GM12892 (cell line): ENCODE results near the gene PERM1.
A peak's percentile ranks its signal among the peaks of the same experiment; 100 is the strongest.
"Not testable (repeated sequence)": the region's sequence is repeated elsewhere in the genome, so short reads cannot be mapped to it uniquely, and the experiment has no call there.

Source experiments
- DNase-seq: peaks from one replicate; pipeline ENCODE4 v3.0.0; 2011; ENCODE audit not compliant: insufficient read length
- FAIRE-seq: peaks from 2 replicates; lab custom pipeline; 2011; peaks lifted over from hg19 to GRCh38; lab: Jason Lieb, UNC
- POLR2A ChIP-seq: IDR thresholded peaks from 2 replicates; pipeline ENCODE4 v1.6.1; 2011; ENCODE audit warnings: low read depth, low read length, control low read depth
- POLR2AphosphoS5 ChIP-seq: IDR thresholded peaks from 2 replicates; pipeline ENCODE4 v1.6.1; 2011; ENCODE audit warnings: low read depth, low read length, control low read depth
- TAF1 ChIP-seq: IDR thresholded peaks from 2 replicates; pipeline ENCODE4 v1.6.1; 2011; ENCODE audit warnings: low read depth, mild to moderate bottlenecking, control low read depth, low read length, borderline replicate concordance

PERM1 gene

DNA sequence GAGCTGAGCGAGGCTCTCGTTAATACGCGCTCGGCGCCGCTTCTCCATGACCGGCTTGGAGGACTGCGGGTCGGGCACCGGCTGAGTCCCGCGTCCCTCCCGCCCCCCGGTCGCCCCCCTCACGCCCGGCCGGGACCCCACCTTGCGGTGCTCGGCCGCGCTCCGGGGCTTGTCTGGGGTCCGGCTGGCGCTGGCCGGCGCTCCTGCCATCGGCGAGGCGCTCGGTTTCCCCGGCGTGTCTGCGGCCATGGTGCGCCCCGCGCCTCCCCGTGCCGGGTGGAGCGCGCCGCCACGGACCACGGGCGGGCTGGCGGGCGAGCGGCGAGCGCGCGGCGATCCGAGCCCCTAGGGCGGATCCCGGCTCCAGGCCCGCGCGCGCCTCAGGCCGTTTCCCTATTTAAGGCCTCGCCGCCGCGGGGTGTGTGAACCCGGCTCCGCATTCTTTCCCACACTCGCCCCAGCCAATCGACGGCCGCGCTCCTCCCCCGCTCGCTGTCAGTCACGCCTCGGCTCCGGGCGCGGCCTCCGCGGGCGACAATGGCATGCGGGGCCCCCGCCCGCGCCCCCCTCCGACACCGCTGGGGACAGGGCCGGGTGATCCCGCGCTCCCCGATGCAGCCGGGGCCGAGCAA lies 17.9 kb upstream of the PERM1 start, which contains the start of gene HES4:
Gene HES4 (minus strand): TSS at position 373 of the 632 bp plus-strand sequence. CDS start 124 bp downstream, at position 249.
- DNase-seq (no peak), FAIRE-seq (no peak)

DNA sequence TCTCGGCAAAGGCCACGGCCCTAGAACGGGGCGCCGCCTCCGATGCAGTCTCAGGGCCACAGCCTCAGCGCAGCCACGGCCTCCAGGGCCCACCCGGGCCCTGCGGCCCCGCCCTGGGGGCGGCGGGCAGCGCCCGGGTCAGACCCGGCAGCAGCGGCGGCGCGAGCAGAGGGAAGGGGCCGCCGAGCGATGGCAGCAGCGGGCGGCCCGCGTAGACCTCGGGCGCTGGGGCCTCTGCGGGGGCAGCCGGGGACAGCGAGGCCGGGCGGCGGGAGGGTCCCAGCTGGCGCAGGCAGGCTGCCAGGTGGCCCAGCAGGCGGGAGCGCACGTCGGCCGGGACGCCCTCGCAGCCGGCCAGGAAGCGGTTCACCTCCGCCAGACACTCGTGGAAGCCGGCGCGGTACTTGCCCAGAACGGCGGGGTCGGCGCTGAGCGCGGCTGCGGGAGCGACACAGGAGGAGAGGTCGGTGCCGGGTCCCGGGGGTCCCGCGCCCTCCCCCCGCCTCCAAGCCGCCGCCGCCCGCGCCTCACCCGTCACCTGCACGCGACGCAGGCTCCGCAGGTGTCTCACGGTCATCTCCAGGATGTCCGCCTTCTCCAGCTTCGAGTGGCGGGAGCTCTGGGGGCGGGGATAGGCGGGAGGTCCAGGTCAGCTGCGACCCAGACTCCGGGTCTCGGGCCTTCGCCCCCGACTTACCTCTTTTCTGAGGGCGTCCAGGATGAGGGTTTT lies 17.3 kb upstream of the PERM1 start:
- TF ChIP-seq POLR2AphosphoS5 (no peak), TAF1 (no peak)
- DNase-seq (no peak), FAIRE-seq (no peak)

More for the DNA sequence above, 17.9 kb upstream of the PERM1 start, which contains the start of gene HES4:
- TF ChIP-seq POLR2AphosphoS5 (no peak), TAF1 (no peak), POLR2A (no peak)

DNA sequence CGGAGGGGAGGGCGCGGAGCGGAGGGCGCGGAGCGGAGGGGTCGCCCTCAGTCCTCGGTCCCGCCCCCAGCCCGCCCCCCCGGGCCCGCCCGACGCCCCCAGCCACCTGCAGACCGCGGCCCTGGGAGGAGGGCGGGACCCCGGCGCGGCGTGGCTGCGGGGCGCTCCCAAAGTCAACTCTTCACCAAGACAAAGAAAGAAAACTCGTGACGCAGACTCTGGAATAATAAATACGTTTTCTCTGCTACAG lies 16.8 kb upstream of the PERM1 start:
- FAIRE-seq (no peak), DNase-seq (no peak)
- no peak for TF ChIP-seq TAF1
- no peak for TF ChIP-seq POLR2A
- TF ChIP-seq POLR2AphosphoS5 = no peak

DNA sequence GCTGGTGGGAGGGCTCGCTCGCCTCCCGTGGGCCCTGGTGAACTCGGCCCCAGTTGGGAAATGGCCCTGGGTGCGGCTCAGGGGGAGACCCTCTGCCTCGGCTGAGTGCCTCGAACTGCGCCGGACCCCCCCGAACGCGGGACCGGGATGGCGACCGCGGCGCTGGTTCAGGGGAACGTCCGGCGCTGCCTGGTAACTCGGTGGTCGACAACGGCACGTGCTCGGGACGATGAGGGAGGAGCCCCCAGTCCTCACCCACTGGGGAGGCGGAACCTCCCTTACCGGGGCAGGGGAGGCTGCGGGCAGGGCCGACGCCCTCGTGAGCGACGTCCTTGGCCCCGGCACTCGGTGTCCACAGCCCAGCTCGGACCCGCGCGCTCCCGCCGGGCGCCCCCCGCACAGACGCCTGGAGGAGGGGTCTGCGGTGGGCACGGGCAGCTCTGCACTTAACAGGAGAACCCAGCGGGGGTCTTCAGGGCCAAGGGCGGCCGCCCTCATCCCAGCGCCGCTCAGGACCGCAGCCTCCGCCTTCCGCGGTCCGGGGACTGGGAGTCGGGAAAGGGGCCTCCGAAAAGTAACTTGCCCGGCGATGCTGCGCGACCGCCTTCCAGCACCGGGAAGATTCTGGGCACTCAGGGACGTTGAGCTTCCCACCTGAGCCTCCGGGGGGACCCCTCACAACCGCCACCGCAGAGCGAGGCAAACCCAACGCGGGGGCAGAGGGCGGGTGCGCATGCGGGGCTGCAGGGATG lies 16.3 kb upstream of the PERM1 start:
- FAIRE-seq (no peak), DNase-seq (no peak)
- TF ChIP-seq POLR2AphosphoS5 = no peak
- no peak for TF ChIP-seq POLR2A
- no peak for TF ChIP-seq TAF1

DNA sequence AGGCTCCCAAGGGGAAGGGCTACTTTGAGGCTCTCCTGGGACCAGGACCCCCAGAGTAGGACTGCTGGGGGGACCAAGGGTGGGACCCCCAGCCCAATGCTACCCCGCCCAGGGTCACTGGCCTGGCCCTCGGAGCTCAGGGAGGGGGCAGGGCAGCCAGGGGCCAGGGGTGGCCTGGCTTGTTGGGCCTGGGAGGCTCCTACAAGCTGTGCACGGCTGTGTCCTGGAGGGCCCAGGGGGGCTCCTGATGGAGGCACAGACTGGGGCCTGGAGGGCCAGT lies 15.8 kb upstream of the PERM1 start:
- no peak for TF ChIP-seq TAF1
- TF ChIP-seq POLR2AphosphoS5 = no peak
- TF ChIP-seq POLR2A = no peak
- FAIRE-seq (no peak), DNase-seq (no peak)

DNA sequence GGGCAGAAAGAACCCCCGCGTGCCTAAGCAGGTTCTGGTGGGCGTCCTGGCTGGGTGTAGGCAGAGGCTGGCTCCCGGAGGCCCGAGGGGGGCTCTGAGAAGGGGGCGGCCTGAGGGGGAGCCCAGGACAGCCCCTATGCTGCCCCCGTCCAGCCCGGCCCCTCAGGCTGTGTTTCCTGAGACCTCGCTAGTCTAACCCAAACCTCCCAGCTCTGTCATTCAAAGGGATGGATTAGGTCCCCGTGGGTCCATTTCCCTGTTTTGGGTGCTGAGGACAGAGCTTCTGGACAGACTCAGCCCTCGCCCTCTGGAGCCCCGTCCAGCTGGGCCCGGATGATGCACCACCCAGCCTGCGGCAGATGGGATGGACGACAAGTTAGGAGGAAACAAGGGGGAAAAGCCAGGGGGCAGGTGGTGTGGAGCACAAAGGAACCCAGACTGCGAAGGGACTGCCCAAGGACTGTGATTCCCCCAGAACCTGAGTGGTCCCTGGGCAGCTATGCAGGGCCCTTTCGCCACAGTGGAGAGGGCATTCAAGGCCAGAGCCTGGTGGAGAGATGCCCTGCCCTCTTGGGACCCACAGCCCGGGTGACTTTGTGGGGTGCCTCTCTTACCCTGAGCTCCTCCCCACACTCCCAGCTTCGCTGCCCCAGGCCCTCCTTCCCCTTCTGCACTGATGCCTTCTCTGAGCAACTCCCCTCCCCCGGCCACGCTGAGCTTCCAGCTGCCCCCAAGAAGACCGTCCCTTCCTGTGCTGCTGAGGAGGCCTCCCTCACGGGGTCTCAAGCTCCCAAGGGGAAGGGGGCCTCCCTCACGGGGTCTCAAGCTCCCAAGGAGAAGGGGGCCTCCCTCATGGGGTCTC lies 15.2 kb upstream of the PERM1 start:
- no peak for DNase-seq
- no peak for TF ChIP-seq TAF1
- FAIRE-seq = no peak

DNA sequence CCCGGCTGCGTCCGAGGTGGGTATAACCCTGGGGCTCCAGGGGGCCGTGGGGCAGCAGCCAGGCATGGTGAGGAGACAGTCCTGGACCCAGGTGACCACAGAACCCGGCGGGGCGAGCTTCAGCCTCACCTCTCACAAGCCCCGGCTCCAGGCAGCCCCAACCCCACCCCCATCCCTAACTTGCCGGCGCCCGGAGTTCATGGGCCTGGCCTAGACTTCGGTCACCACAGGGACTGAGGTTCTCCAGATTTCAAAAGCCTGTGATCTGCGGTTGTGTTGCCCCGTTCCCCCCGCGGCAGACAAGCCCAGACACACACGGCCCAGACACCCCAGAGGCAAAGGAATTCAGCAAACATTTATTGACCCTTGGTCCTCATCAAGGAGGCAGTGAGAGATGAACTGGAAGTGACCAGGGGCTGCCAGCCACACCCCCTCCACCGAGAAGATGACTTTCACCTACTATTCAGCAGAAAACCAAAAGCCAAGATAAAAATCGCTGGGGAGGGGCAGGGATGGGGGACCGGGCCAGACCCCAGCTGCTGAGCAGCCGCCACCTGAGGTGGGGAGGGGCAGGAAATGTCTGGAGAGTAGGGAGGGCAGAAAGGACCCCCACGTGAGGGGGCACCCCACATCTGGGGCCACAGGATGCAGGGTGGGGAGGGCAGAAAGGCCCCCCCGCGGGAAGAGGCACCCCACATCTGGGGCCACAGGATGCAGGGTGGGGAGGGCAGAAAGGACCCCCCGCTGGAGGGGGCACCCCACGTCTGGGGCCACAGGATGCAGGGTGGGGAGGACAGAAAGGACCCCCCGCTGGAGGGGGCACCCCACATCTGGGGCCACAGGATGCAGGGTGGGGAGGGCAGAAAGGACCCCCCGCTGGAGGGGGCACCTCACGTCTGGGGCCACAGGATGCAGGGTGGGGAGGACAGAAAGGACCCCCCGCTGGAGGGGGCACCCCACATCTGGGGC lies 14.1 kb upstream of the PERM1 start:
- no peak for DNase-seq
- no peak for TF ChIP-seq POLR2A
- TF ChIP-seq POLR2AphosphoS5 = no peak
- TF ChIP-seq TAF1 = no peak
- no peak for FAIRE-seq

DNA sequence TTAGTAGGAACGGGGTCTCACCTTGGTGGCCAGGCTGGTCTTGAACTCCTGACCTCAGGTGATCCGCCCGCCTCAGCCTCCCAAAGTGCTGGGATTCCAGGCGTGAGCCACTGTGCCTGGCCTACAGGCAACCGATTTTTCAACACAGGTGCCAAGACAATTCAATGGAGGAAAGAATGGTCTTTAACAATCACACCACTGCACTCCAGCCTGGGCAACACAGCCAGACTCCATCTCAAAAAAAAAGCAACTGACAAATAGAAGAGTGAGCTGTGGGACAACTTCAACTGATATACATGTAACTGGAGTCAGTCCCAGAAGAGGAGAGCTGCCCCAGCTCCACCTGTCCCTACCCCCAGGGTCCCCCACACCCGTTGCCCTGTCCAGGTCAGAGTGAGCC lies 12.7 kb upstream of the PERM1 start:
- not testable (repeated sequence) for DNase-seq, FAIRE-seq

DNA sequence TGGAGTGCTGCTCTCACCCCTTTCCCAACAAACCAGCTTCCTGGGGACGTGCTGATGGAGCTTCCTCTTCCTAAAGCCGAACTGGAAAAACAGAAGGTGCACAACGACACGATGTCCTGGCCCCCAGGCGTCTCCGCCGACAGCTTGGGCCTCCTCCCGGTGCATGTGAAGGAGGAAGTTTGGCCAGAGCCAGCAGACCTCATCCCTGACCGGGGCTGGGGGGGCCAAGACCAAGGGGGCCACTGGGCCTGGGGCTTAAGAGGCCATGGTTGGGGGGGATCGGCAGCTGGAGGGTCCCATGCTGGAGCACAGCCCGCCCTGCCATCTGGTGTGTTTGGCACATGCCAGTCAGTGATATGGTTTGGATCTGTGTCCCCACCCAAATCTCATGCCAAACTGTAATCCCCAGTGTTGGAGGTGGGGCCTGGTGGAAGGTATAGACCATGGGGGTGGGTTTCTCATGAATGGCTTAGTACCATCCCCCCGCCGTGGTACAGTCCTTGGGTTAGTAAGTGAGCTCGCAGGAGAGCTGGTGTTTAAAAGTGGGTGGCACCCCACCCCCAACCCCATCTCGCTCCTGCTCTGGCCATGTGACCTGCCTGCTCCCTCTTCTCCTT lies 11.6 kb upstream of the PERM1 start:
- FAIRE-seq (no peak), DNase-seq (no peak)
- TF ChIP-seq POLR2AphosphoS5 = no peak
- no peak for TF ChIP-seq POLR2A
- TF ChIP-seq TAF1 = no peak

DNA sequence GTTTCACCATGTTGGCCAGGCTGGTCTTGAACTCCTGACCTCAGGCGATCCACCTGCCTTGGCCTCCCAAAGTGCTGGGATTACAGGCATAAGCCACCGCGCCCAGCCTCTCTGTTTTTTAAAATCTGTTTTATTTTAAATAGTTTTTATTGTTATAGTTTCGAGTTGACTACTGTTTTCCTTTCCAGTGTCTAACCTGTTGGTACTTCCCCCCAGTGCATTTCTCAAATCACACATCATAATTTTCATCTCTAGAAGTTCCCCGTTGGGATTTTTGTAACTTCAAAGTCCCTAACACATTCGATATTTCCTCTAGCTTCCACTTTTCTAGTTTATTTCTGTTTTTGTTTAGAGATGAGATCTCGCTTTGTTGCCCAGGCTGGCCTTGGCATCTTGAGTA lies 10.5 kb upstream of the PERM1 start:
- TF ChIP-seq TAF1 = no peak
- TF ChIP-seq POLR2A = no peak
- no peak for TF ChIP-seq POLR2AphosphoS5
- FAIRE-seq (peak; percentile 67), DNase-seq (no peak)
